Testis (tissue), 2 donors: Measurements from ENCODE around the gene TNN.

Source experiments
- CTCF ChIP-seq, 3 experiments: fragments of 450-650 bp in 2 of 3; fragments of 200-600 bp in 1 of 3; sonication (generic) in 1 of 3; IDR thresholded peaks; one replicate each; pipeline ENCODE4 v1.5.1; 2016 to 2019; ENCODE audit warnings: antibody characterized with exemption in 3 of 3, mild to moderate bottlenecking in 2 of 3, moderate library complexity in 1 of 3
- POLR2A ChIP-seq: fragments of 450-650 bp; IDR thresholded peaks from one replicate; pipeline ENCODE4 v1.6.1; 2017; ENCODE audit warnings: antibody characterized with exemption, mild to moderate bottlenecking, moderate library complexity

- TF ChIP-seq POLR2A (no peak), CTCF (IDR thresholded peaks at IDR 0.05) (no peak)
Observed at GRCh38 chr1:175137369-175137768, 69.7 kb downstream of the TNN start.
